ENCODE results near the gene SPDYE2B. TPM values are rescaled to one million over a fixed set of nuclear protein-coding genes. Genes with fewer than 3 reads are reported as not detected.
"Not testable (repeated sequence)": the region's sequence is repeated elsewhere in the genome, so short reads cannot be mapped to it uniquely, and the experiment has no call there.

The SPDYE2B gene
- not detected for polyA plus RNA-seq

GRCh38 chr7:102649924-102650323 lies at the start of gene SPDYE2B:
Gene SPDYE2B, plus strand, starts transcription at chr7:102650319. Its CDS starts 2,030 bp downstream, at chr7:102652349.
- H3K9me3 ChIP-seq (ENCODE audit: control insufficient read depth in 2 of 2, insufficient read depth in 1 of 2, low read depth in 1 of 2, low read length in 1 of 2); H3K27me3 ChIP-seq (ENCODE audit: control insufficient read depth in 1 of 2, insufficient read depth in 2 of 2, low read length in 2 of 2); H3K36me3 ChIP-seq (ENCODE audit: control insufficient read depth in 2 of 2, insufficient read depth in 2 of 2, low read length in 1 of 2); H3K4me1 ChIP-seq (ENCODE audit: control insufficient read depth in 2 of 2, insufficient read depth in 2 of 2, low read length in 1 of 2); H3K27ac ChIP-seq (ENCODE audit: low read depth in 2 of 2, low read length in 1 of 2); H3K4me3 ChIP-seq (ENCODE audit: low read depth in 1 of 2, low read length in 2 of 2): not testable (repeated sequence)
- WGBS, 2 donors, result no CpG with 5 or more reads among the region's 4 CpGs

GRCh38 chr7:102602317-102602716 lies 47.8 kb upstream of the SPDYE2B start:
- no CpG with 5 or more reads among the region's 12 CpGs for WGBS, 2 donors
- not testable (repeated sequence) for H3K27ac ChIP-seq (ENCODE audit: low read depth in 2 of 2, low read length in 1 of 2); H3K9me3 ChIP-seq (ENCODE audit: control insufficient read depth in 2 of 2, insufficient read depth in 1 of 2, low read depth in 1 of 2, low read length in 1 of 2); H3K4me3 ChIP-seq (ENCODE audit: low read depth in 1 of 2, low read length in 2 of 2); H3K36me3 ChIP-seq (ENCODE audit: control insufficient read depth in 2 of 2, insufficient read depth in 2 of 2, low read length in 1 of 2); H3K4me1 ChIP-seq (ENCODE audit: control insufficient read depth in 2 of 2, insufficient read depth in 2 of 2, low read length in 1 of 2); H3K27me3 ChIP-seq (ENCODE audit: control insufficient read depth in 1 of 2, insufficient read depth in 2 of 2, low read length in 2 of 2)

GRCh38 chr7:102604431-102605145 lies 45.5 kb upstream of the SPDYE2B start:
- WGBS, 2 donors, result 22% methylated on average over 5 of the region's 19 CpGs; no CpG with 5 or more reads in 1 of the 2 donors
- H3K27ac ChIP-seq (ENCODE audit: low read depth in 2 of 2, low read length in 1 of 2), result not testable (repeated sequence)

GRCh38 chr7:102606848-102607247 lies 43.3 kb upstream of the SPDYE2B start:
- not testable (repeated sequence) for H3K36me3 ChIP-seq (ENCODE audit: control insufficient read depth in 2 of 2, insufficient read depth in 2 of 2, low read length in 1 of 2); H3K27me3 ChIP-seq (ENCODE audit: control insufficient read depth in 1 of 2, insufficient read depth in 2 of 2, low read length in 2 of 2); H3K27ac ChIP-seq (ENCODE audit: low read depth in 2 of 2, low read length in 1 of 2); H3K4me3 ChIP-seq (ENCODE audit: low read depth in 1 of 2, low read length in 2 of 2); H3K9me3 ChIP-seq (ENCODE audit: control insufficient read depth in 2 of 2, insufficient read depth in 1 of 2, low read depth in 1 of 2, low read length in 1 of 2); H3K4me1 ChIP-seq (ENCODE audit: control insufficient read depth in 2 of 2, insufficient read depth in 2 of 2, low read length in 1 of 2)
- no CpG with 5 or more reads among the region's 5 CpGs for WGBS, 2 donors

More at GRCh38 chr7:102604431-102605145, 45.5 kb upstream of the SPDYE2B start:
- not testable (repeated sequence) for H3K4me3 ChIP-seq (ENCODE audit: low read depth in 1 of 2, low read length in 2 of 2); H3K4me1 ChIP-seq (ENCODE audit: control insufficient read depth in 2 of 2, insufficient read depth in 2 of 2, low read length in 1 of 2); H3K36me3 ChIP-seq (ENCODE audit: control insufficient read depth in 2 of 2, insufficient read depth in 2 of 2, low read length in 1 of 2); H3K9me3 ChIP-seq (ENCODE audit: control insufficient read depth in 2 of 2, insufficient read depth in 1 of 2, low read depth in 1 of 2, low read length in 1 of 2); H3K27me3 ChIP-seq (ENCODE audit: control insufficient read depth in 1 of 2, insufficient read depth in 2 of 2, low read length in 2 of 2)

- H3K9me3 ChIP-seq (ENCODE audit: control insufficient read depth in 2 of 2, insufficient read depth in 1 of 2, low read depth in 1 of 2, low read length in 1 of 2); H3K27ac ChIP-seq (ENCODE audit: low read depth in 2 of 2, low read length in 1 of 2); H3K27me3 ChIP-seq (ENCODE audit: control insufficient read depth in 1 of 2, insufficient read depth in 2 of 2, low read length in 2 of 2); H3K36me3 ChIP-seq (ENCODE audit: control insufficient read depth in 2 of 2, insufficient read depth in 2 of 2, low read length in 1 of 2); H3K4me1 ChIP-seq (ENCODE audit: control insufficient read depth in 2 of 2, insufficient read depth in 2 of 2, low read length in 1 of 2); H3K4me3 ChIP-seq (ENCODE audit: low read depth in 1 of 2, low read length in 2 of 2): not testable (repeated sequence)
- 54 to 67% methylated on average over 5 to 6 of the region's 10 CpGs for WGBS, 2 donors
Measured at GRCh38 chr7:102609734-102610133, 40.4 kb upstream of the SPDYE2B start.

- H3K27me3 ChIP-seq (ENCODE audit: control insufficient read depth in 1 of 2, insufficient read depth in 2 of 2, low read length in 2 of 2); H3K4me3 ChIP-seq (ENCODE audit: low read depth in 1 of 2, low read length in 2 of 2); H3K36me3 ChIP-seq (ENCODE audit: control insufficient read depth in 2 of 2, insufficient read depth in 2 of 2, low read length in 1 of 2); H3K4me1 ChIP-seq (ENCODE audit: control insufficient read depth in 2 of 2, insufficient read depth in 2 of 2, low read length in 1 of 2); H3K9me3 ChIP-seq (ENCODE audit: control insufficient read depth in 2 of 2, insufficient read depth in 1 of 2, low read depth in 1 of 2, low read length in 1 of 2): not testable (repeated sequence)
- H3K27ac ChIP-seq (ENCODE audit: low read depth in 2 of 2, low read length in 1 of 2), result peak overlapping the region in 1 of 2 donors; percentile 21
- WGBS, 2 donors, result no CpG with 5 or more reads among the region's 7 CpGs
Measured at GRCh38 chr7:102610441-102610840, 39.7 kb upstream of the SPDYE2B start.

- not testable (repeated sequence) for H3K27me3 ChIP-seq (ENCODE audit: control insufficient read depth in 1 of 2, insufficient read depth in 2 of 2, low read length in 2 of 2); H3K36me3 ChIP-seq (ENCODE audit: control insufficient read depth in 2 of 2, insufficient read depth in 2 of 2, low read length in 1 of 2); H3K27ac ChIP-seq (ENCODE audit: low read depth in 2 of 2, low read length in 1 of 2); H3K4me1 ChIP-seq (ENCODE audit: control insufficient read depth in 2 of 2, insufficient read depth in 2 of 2, low read length in 1 of 2); H3K4me3 ChIP-seq (ENCODE audit: low read depth in 1 of 2, low read length in 2 of 2); H3K9me3 ChIP-seq (ENCODE audit: control insufficient read depth in 2 of 2, insufficient read depth in 1 of 2, low read depth in 1 of 2, low read length in 1 of 2)
- WGBS, 2 donors, result no CpG with 5 or more reads among the region's 30 CpGs
Measured at GRCh38 chr7:102611013-102611674, 39.0 kb upstream of the SPDYE2B start.

- not testable (repeated sequence) for H3K4me3 ChIP-seq (ENCODE audit: low read depth in 1 of 2, low read length in 2 of 2); H3K9me3 ChIP-seq (ENCODE audit: control insufficient read depth in 2 of 2, insufficient read depth in 1 of 2, low read depth in 1 of 2, low read length in 1 of 2); H3K36me3 ChIP-seq (ENCODE audit: control insufficient read depth in 2 of 2, insufficient read depth in 2 of 2, low read length in 1 of 2); H3K4me1 ChIP-seq (ENCODE audit: control insufficient read depth in 2 of 2, insufficient read depth in 2 of 2, low read length in 1 of 2); H3K27me3 ChIP-seq (ENCODE audit: control insufficient read depth in 1 of 2, insufficient read depth in 2 of 2, low read length in 2 of 2)
- WGBS, 2 donors, result 27 to 35% methylated on average over 6 to 7 of the region's 10 CpGs
- H3K27ac ChIP-seq (ENCODE audit: low read depth in 2 of 2, low read length in 1 of 2), result peak overlapping the region in 1 of 2 donors; percentile 15
Measured at GRCh38 chr7:102611675-102612325, 38.3 kb upstream of the SPDYE2B start.

GRCh38 chr7:102613575-102614345 lies 36.4 kb upstream of the SPDYE2B start:
- H3K27me3 ChIP-seq (ENCODE audit: control insufficient read depth in 1 of 2, insufficient read depth in 2 of 2, low read length in 2 of 2); H3K27ac ChIP-seq (ENCODE audit: low read depth in 2 of 2, low read length in 1 of 2); H3K4me3 ChIP-seq (ENCODE audit: low read depth in 1 of 2, low read length in 2 of 2); H3K9me3 ChIP-seq (ENCODE audit: control insufficient read depth in 2 of 2, insufficient read depth in 1 of 2, low read depth in 1 of 2, low read length in 1 of 2); H3K36me3 ChIP-seq (ENCODE audit: control insufficient read depth in 2 of 2, insufficient read depth in 2 of 2, low read length in 1 of 2); H3K4me1 ChIP-seq (ENCODE audit: control insufficient read depth in 2 of 2, insufficient read depth in 2 of 2, low read length in 1 of 2): not testable (repeated sequence)
- WGBS, 2 donors, result 48 to 57% methylated on average over 2 to 4 of the region's 15 CpGs

All from esophagus (tissue), 2 donors.